Measurements from ENCODE around the gene PHF5A. TPM values are rescaled to one million over a fixed set of nuclear protein-coding genes. Genes with fewer than 3 reads are reported as not detected.

Gene PHF5A
- total and polyA plus RNA-seq, 2 of the 8 experiments (the other 6 are each of a cell fraction or from before 2014, with no cell fraction given) = 119 to 135 TPM

DNA sequence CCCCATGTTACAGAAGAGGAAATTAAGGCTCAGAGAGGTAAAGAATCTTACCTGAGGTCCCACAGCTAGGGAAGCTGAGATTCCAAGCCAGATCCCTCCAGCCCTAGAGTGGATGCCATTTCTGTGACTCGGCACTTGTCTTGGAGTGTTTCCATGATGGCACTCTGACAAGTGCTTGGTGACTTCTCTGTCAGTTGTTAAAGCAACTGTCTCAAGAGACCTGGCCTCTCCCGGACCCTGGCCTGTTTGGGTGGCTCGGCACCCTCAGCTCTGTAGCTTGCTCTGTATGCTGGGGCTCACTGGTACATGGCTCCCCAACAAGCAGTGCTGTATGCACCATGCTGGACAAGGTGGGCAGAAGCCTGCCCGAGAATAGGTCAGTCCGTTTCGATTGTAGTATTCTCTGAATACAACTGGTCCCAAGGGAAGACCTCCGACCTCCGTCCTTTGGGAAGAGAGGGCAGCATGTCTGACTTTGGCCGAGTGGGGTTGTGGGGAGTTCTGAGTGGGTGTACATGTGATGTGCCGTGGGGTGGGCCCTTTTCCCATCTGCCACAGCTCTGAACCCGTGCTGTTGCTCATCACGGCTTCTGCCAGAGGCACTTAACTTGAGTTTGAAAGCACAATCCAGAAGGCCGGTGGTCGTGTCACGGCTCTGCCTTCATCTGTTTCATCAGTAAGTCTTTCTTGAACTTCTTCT, 12.8 kb upstream of the PHF5A start (continued):
- TF ChIP-seq RNF2 (IDR thresholded peaks at IDR 0.05; ENCODE audit: borderline replicate concordance, low read depth, low read length, missing control alignments, poor library complexity, severe bottlenecking) (no peak), EP300 (IDR thresholded peaks at IDR 0.05; ENCODE audit: borderline replicate concordance in 1 of 2, low read depth in 2 of 2, low read length in 2 of 2) (no peak), YY1 (IDR thresholded peaks at IDR 0.05; ENCODE audit: low read depth, low read length) (no peak), CEBPB (IDR thresholded peaks at IDR 0.05; ENCODE audit: low read depth, low read length) (no peak), KDM4A (IDR thresholded peaks at IDR 0.05; ENCODE audit: low read depth, low read length, severe bottlenecking) (no peak), ZNF274 (IDR thresholded peaks at IDR 0.05; ENCODE audit: borderline replicate concordance, extremely low read depth, low read length) (no peak), BRCA1 (IDR thresholded peaks at IDR 0.05; ENCODE audit: low read depth, low read length) (no peak), KDM5A (IDR thresholded peaks at IDR 0.05; ENCODE audit: low read length) (no peak), TAF1 (IDR thresholded peaks at IDR 0.05; ENCODE audit: low read depth, low read length) (no peak)

All from H1 (cell line).